ENCODE data around the gene CCDC69. TPM values are rescaled to one million over a fixed set of nuclear protein-coding genes. Genes with fewer than 3 reads are reported as not detected.
"Not testable (repeated sequence)": the region's sequence is repeated elsewhere in the genome, so short reads cannot be mapped to it uniquely, and the experiment has no call there.

CCDC69 gene
- total and polyA plus RNA-seq, 9 donors = 38.5 to 104 (median 84.5) TPM

DNA sequence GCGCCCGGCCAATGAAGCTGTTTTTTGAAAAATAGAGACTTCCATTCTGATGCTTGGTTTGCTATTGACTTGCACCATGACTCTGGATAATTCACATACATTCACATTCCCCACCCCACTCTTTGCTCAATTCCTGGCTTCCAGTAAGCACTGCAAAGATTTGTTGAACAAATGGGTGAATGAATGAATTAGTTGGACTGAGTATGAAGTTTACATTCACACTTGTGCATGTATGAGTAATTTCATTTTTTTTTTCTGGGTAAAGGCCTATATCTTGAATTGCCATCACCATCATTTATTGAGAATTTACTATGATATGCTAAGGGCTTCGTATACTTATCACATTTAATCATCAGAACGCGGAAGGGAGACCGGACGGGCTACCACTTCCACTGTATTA is 13.8 kb upstream of the CCDC69 start:
- Histone ChIP-seq H3K36me3 (ENCODE audit: control insufficient read depth, insufficient read depth, low read length) (no peaks in the 10 kb centered on the region), H3K4me1 (ENCODE audit: control insufficient read depth, insufficient read depth, low read length) (peaks cover 42% of the 10 kb centered on the region), H3K27ac (ENCODE audit: low read length) (peak overlapping the region; percentile 83), H3K4me3 (ENCODE audit: low read length) (no peak overlapping the region), H3K27me3 (ENCODE audit: control insufficient read depth, insufficient read depth, low read length) (peaks cover 3% of the 10 kb centered on the region), H3K9me3 (replicated peaks; ENCODE audit: control insufficient read depth, low read depth, low read length) (no peaks in the 10 kb centered on the region)
- WGBS (ENCODE audit: insufficient coverage) = no CpG with 5 or more reads among the region's 7 CpGs
- no peak for DNase-seq

DNA sequence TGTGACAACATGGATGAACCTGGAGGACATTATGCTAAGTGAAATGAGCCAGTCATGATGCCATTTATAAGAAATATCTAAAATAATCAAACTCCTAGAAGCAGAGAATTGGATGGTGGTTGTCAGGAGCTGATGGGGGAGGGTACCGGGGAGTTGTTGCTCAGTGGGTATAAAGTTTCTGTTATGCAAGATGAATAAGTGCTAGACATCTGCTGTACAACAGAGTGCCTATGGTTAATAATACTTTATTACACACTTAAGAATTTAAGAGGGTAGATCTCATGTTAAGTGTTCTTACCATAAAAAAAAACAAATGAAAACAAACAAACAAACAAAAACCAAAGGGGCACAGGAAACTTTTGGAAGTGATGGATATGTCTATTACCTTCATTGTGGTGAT is 13.0 kb upstream of the CCDC69 start:
- WGBS (ENCODE audit: insufficient coverage) = no CpG with 5 or more reads among the region's 1 CpG

DNA sequence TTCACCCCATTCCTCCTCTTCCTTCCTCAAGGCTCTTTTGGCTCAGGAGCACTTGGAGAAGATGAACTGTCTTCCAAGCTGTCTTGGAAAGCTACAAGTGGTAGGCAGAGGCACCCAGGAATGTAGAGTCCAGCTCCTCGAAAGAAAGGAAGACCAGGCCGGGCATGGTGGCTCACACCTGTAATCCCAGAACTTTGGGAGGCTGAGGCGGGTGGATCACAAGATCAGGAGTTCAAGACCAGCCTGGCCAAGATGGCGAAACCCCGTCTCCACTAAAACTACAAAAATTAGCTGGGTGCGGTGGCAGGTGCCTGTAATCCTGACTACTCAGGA is 11.3 kb upstream of the CCDC69 start:
- H3K27ac ChIP-seq (ENCODE audit: low read length) = peak overlapping the region; percentile 72
- DNase-seq; H3K36me3 ChIP-seq (ENCODE audit: control insufficient read depth, insufficient read depth, low read length); H3K9me3 ChIP-seq (replicated peaks; ENCODE audit: control insufficient read depth, low read depth, low read length); H3K27me3 ChIP-seq (ENCODE audit: control insufficient read depth, insufficient read depth, low read length); H3K4me3 ChIP-seq (ENCODE audit: low read length): not testable (repeated sequence)
- peaks cover 42% of the 10 kb centered on the region for H3K4me1 ChIP-seq (ENCODE audit: control insufficient read depth, insufficient read depth, low read length)
- WGBS (ENCODE audit: insufficient coverage) = 86% methylated on average over 3 of the region's 6 CpGs

More for the DNA sequence above, 13.0 kb upstream of the CCDC69 start:
- DNase-seq = no peak
- H3K4me1 ChIP-seq (ENCODE audit: control insufficient read depth, insufficient read depth, low read length) = peaks cover 42% of the 10 kb centered on the region
- peaks cover 3% of the 10 kb centered on the region for H3K27me3 ChIP-seq (ENCODE audit: control insufficient read depth, insufficient read depth, low read length)
- no peaks in the 10 kb centered on the region for H3K9me3 ChIP-seq (replicated peaks; ENCODE audit: control insufficient read depth, low read depth, low read length)
- no peaks in the 10 kb centered on the region for H3K36me3 ChIP-seq (ENCODE audit: control insufficient read depth, insufficient read depth, low read length)
- no peak overlapping the region for H3K27ac ChIP-seq (ENCODE audit: low read length)
- H3K4me3 ChIP-seq (ENCODE audit: low read length) = no peak overlapping the region

DNA sequence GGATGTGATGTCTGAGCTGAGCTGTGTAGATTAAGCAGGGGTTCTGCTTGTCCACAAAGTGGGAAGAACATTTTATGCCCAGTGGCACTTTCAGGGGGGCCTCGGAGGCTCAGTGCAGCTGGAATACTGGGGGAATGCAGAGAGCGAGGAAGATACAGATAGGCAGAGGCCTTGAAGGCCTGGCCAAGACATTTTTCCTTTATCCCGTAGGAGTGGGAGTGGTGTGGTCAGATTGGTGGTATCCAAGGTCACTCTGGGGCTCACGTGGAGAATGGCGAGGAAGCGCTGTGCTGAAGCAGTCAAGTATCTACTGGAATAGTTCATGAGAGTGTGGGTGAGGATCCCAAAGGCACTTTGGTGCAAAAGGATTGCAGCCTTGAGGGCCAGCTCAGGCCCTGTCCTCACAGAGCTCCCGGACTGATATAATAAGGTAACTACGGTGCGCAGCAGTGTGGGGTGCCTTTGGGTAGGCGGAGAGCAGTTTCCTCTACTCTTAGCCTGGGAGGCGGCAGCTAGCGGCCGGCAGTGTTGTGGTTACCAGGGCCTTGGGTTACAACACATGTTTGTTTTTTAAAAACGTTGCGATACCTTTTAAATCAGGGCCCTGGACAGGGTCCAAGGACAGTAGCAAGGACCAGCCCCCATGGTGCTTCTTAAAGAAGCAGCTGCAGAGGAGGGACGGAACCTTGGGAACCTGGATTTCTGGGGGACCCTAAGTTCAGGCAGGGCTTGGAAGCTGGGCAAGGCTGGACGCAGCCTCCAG is 10.8 kb upstream of the CCDC69 start:
- H3K27me3 ChIP-seq (ENCODE audit: control insufficient read depth, insufficient read depth, low read length) = no peaks in the 10 kb centered on the region
- H3K4me1 ChIP-seq (ENCODE audit: control insufficient read depth, insufficient read depth, low read length) = peaks cover 40% of the 10 kb centered on the region
- peak overlapping the region; percentile 72 for H3K27ac ChIP-seq (ENCODE audit: low read length)
- H3K4me3 ChIP-seq (ENCODE audit: low read length) = no peak overlapping the region
- 16% methylated on average over 15 of the region's 17 CpGs for WGBS (ENCODE audit: insufficient coverage)
- DNase-seq = peak; percentile 81
- H3K36me3 ChIP-seq (ENCODE audit: control insufficient read depth, insufficient read depth, low read length) = no peaks in the 10 kb centered on the region
- H3K9me3 ChIP-seq (replicated peaks; ENCODE audit: control insufficient read depth, low read depth, low read length) = no peaks in the 10 kb centered on the region

DNA sequence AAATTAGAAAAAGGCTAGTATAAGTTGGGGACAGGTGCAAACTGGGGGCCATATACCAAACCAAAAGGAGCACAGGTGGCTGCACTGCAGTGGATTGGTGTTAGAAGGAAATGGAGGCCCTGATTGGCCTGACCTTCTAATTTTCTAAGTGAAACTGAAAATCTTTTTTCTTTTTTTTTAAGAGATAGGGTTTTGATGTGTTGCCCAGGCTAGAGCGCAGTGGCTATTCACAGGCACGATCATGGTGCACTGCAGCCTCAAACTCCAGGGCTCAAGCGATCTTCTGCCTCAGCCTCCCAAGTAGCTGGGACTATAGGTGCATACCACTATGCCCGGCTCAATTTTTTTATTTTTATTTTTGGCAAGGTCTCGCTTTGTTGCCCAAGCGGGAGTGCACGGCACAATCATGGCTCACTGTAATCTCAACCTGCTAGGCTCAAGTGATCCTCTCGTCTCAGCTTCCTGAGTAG is 9.8 kb upstream of the CCDC69 start:
- no peak for DNase-seq
- Histone ChIP-seq H3K27ac (ENCODE audit: low read length) (no peak overlapping the region), H3K9me3 (replicated peaks; ENCODE audit: control insufficient read depth, low read depth, low read length) (no peaks in the 10 kb centered on the region), H3K27me3 (ENCODE audit: control insufficient read depth, insufficient read depth, low read length) (no peaks in the 10 kb centered on the region), H3K36me3 (ENCODE audit: control insufficient read depth, insufficient read depth, low read length) (no peaks in the 10 kb centered on the region), H3K4me3 (ENCODE audit: low read length) (no peak overlapping the region), H3K4me1 (ENCODE audit: control insufficient read depth, insufficient read depth, low read length) (peaks cover 30% of the 10 kb centered on the region)
- WGBS (ENCODE audit: insufficient coverage) = 90% methylated on average over 3 of the region's 8 CpGs

DNA sequence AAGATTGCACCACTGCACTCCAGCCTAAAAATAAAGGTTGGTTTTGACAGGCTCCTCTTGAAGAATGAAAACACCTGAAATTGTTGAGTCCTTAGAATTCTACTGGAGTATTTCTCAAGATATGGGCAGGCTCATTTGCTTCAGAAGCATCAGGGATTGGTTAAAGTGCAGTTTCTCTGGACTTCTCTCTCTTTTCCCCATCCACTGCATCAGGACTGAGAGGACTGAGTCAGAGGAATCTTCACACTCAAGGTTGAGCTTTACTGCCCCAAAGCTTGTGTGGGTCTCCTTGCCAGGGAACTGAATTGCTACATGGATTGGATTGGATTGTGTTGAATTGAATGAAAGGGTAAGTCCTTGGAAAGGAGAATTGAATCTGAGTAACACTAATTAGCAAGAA is 7.5 kb upstream of the CCDC69 start:
- no peak for DNase-seq
- Histone ChIP-seq H3K27me3 (ENCODE audit: control insufficient read depth, insufficient read depth, low read length) (no peaks in the 10 kb centered on the region), H3K4me3 (ENCODE audit: low read length) (no peak overlapping the region), H3K4me1 (ENCODE audit: control insufficient read depth, insufficient read depth, low read length) (peaks cover 16% of the 10 kb centered on the region), H3K36me3 (ENCODE audit: control insufficient read depth, insufficient read depth, low read length) (no peaks in the 10 kb centered on the region), H3K9me3 (replicated peaks; ENCODE audit: control insufficient read depth, low read depth, low read length) (no peaks in the 10 kb centered on the region), H3K27ac (ENCODE audit: low read length) (no peak overlapping the region)

DNA sequence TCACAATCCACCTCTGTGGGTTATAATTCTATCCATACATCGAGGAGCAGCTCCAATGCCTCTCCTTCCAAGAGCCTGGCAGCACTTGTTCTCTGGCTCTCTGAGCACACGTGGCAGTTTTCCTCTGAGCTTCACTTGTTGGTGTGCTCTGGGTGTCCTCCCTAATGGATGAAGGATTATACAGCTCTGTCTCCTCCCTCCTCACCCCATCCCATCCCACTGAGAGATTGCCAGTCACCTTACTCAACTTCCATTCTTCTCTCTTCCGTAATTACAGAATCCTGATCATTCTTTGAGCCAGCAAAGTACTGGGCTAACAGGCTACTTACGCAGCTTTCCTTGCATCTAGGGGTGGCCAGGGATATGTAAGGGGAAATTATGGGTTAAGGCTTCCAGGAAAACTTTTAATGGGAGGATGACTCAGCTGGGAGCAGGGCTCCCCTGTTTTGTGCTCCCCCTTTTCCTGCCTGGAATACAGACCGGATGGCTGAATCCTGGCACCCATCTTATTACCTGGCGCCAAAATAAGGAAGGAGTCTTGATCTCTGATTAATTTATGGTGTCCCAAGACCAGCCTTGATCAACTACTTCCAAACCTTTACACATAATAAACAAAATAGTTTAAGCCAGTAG is 6.3 kb upstream of the CCDC69 start:
- Histone ChIP-seq H3K27ac (ENCODE audit: low read length) (no peak overlapping the region), H3K4me1 (ENCODE audit: control insufficient read depth, insufficient read depth, low read length) (peaks cover 12% of the 10 kb centered on the region), H3K9me3 (replicated peaks; ENCODE audit: control insufficient read depth, low read depth, low read length) (no peaks in the 10 kb centered on the region), H3K27me3 (ENCODE audit: control insufficient read depth, insufficient read depth, low read length) (no peaks in the 10 kb centered on the region), H3K4me3 (ENCODE audit: low read length) (no peak overlapping the region), H3K36me3 (ENCODE audit: control insufficient read depth, insufficient read depth, low read length) (no peaks in the 10 kb centered on the region)
- 64% methylated on average over 1 of the region's 6 CpGs for WGBS (ENCODE audit: insufficient coverage)
- no peak for DNase-seq

DNA sequence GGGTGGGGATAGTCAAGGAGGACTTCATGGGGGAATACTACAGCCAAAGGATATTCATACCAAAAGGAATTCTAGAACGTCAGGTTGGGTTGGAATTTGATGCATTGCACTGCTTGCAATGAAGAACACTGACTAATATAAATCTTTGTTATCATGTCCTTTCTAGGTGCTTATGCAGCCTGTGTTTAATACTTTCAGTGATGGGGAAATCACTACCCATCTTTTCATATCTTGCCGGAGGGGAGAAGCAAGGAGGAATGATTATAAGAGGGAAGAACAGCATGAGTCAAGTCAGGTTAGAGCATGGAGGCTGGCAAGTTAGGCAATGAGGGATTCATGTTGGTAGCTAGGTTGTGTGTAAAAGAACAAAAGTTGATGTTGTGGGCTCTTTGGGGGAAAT is 5.1 kb upstream of the CCDC69 start:
- H3K27ac ChIP-seq (ENCODE audit: low read length) = no peak overlapping the region
- no peaks in the 10 kb centered on the region for H3K9me3 ChIP-seq (replicated peaks; ENCODE audit: control insufficient read depth, low read depth, low read length)
- WGBS (ENCODE audit: insufficient coverage) = 100% methylated on average over 1 of the region's 2 CpGs
- no peak overlapping the region for H3K4me3 ChIP-seq (ENCODE audit: low read length)
- no peaks in the 10 kb centered on the region for H3K36me3 ChIP-seq (ENCODE audit: control insufficient read depth, insufficient read depth, low read length)
- DNase-seq = no peak
- peaks cover 7% of the 10 kb centered on the region for H3K4me1 ChIP-seq (ENCODE audit: control insufficient read depth, insufficient read depth, low read length)
- H3K27me3 ChIP-seq (ENCODE audit: control insufficient read depth, insufficient read depth, low read length) = no peaks in the 10 kb centered on the region

DNA sequence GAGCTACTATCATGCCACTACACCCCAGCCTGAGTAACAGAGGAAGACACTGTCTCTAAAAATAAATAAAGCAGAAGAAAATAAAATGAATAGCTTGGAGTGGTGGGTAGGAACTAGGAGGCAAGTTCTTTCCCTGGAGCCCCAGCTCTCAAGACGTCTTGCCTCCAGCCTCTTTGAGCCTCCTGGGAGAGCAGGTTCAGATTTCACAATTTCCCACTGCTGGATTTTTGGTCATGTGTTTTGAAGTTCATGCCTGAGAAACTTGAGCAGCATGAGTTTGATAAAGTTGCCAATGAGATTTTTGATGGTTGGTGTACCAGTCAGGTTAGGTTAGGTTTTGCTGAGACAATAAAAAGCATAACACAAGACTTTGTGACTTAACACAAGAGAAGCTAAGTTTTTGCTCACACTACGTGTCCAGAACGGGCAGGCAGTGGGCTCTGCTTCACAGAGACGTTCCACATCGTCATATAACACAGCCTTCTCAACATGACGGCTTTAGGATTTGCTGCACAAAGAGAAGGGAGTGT is 4.1 kb upstream of the CCDC69 start:
- 75% methylated on average over 2 of the region's 6 CpGs for WGBS (ENCODE audit: insufficient coverage)
- H3K9me3 ChIP-seq (replicated peaks; ENCODE audit: control insufficient read depth, low read depth, low read length) = no peaks in the 10 kb centered on the region
- H3K27ac ChIP-seq (ENCODE audit: low read length) = no peak overlapping the region
- no peaks in the 10 kb centered on the region for H3K36me3 ChIP-seq (ENCODE audit: control insufficient read depth, insufficient read depth, low read length)
- no peak overlapping the region for H3K4me3 ChIP-seq (ENCODE audit: low read length)
- DNase-seq = no peak
- peaks cover 11% of the 10 kb centered on the region for H3K4me1 ChIP-seq (ENCODE audit: control insufficient read depth, insufficient read depth, low read length)
- H3K27me3 ChIP-seq (ENCODE audit: control insufficient read depth, insufficient read depth, low read length) = no peaks in the 10 kb centered on the region

DNA sequence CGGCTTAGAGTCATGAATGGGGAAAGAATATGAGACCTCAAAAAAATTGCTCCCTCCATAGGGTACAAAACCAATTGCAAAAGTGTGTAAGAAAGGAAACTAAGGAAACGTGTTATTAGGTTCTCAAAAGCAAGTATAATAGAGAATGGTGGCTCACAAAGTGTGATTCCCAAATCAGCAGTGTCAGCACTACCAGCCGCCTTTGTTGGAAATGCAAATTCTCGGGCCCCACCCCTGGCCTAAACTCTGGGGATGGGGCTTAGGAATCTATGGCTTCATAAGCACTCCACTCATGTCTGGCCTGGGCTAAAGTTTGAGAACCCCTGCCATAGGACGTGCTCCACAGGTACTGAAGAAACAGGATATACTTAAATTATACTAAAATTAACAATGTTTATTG is 1.6 kb upstream of the CCDC69 start:
- H3K27ac ChIP-seq (ENCODE audit: low read length) = no peak overlapping the region

More for the DNA sequence above, 1.6 kb upstream of the CCDC69 start:
- Histone ChIP-seq H3K4me3 (ENCODE audit: low read length) (no peak overlapping the region), H3K9me3 (replicated peaks; ENCODE audit: control insufficient read depth, low read depth, low read length) (no peaks in the 10 kb centered on the region), H3K36me3 (ENCODE audit: control insufficient read depth, insufficient read depth, low read length) (no peaks in the 10 kb centered on the region), H3K4me1 (ENCODE audit: control insufficient read depth, insufficient read depth, low read length) (peaks cover 31% of the 10 kb centered on the region), H3K27me3 (ENCODE audit: control insufficient read depth, insufficient read depth, low read length) (no peaks in the 10 kb centered on the region)
- 88% methylated on average over 2 of the region's 5 CpGs for WGBS (ENCODE audit: insufficient coverage)
- no peak for DNase-seq
